Measurements from ENCODE around the gene CD164. TPM values are rescaled to one million over a fixed set of nuclear protein-coding genes. Genes with fewer than 3 reads are reported as not detected.

Gene CD164
- total RNA-seq, 1 donor from 2014 or later = 115 TPM

DNA sequence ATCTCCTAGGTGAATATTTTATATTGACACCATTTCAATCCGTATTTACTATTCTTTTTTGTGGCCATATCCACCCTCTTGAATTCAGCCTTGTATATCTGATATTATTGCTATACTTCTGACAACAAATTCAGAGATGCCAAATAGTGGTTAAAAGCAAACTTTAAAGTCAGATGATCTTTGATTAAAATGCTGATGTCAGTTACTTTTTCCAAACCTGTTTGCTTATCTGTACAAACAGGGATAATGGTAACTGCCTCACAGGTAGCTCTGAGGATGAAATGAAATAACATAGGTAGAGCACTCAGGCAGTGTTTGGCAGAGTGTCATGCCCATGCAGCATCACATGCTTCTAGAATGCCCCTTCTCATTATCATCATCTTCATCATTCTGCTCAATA, 38.9 kb upstream of the CD164 start:
- H3K9me3 ChIP-seq = no peaks in the 10 kb centered on the region
- no peaks in the 10 kb centered on the region for H3K4me1 ChIP-seq
- DNase-seq (ENCODE audit: extremely low spot score in 2 of 2) = no peak
- H3K4me3 ChIP-seq = no peak overlapping the region
- no peak overlapping the region for H3K27ac ChIP-seq
- intact Hi-C loops (cut with DNase I) = no loop called here
- no peaks in the 10 kb centered on the region for H3K27me3 ChIP-seq
- H3K36me3 ChIP-seq = no peaks in the 10 kb centered on the region
- TF ChIP-seq POLR2A (IDR thresholded peaks at IDR 0.05) = no peak
- TF ChIP-seq, protein P1, sequence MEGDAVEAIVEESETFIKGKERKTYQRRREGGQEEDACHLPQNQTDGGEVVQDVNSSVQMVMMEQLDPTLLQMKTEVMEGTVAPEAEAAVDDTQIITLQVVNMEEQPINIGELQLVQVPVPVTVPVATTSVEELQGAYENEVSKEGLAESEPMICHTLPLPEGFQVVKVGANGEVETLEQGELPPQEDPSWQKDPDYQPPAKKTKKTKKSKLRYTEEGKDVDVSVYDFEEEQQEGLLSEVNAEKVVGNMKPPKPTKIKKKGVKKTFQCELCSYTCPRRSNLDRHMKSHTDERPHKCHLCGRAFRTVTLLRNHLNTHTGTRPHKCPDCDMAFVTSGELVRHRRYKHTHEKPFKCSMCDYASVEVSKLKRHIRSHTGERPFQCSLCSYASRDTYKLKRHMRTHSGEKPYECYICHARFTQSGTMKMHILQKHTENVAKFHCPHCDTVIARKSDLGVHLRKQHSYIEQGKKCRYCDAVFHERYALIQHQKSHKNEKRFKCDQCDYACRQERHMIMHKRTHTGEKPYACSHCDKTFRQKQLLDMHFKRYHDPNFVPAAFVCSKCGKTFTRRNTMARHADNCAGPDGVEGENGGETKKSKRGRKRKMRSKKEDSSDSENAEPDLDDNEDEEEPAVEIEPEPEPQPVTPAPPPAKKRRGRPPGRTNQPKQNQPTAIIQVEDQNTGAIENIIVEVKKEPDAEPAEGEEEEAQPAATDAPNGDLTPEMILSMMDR (IDR thresholded peaks at IDR 0.05) = no peak
- TF ChIP-seq POLR2AphosphoS5 (IDR thresholded peaks at IDR 0.05; ENCODE audit: insufficient read depth in 1 of 2, low read depth in 1 of 2) = no peak

DNA sequence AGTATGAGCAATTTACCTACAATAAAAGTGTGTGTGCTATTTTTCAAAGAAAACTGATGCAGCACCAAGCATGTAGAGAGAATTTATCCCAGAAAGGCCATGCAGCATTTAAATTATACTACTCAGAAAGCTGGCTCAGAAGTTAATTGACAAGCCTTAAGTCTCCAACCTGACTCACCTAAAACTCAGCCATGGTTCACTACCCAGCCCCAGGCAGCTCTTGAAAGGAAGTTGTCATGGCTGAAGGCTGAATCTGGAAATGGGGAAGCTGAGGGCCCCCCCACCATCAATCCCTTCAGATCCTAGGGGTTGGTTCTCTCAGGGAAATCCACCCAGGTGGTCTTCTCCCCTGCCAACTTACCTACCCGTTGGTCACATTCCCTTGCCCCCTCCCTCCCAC, 38.5 kb upstream of the CD164 start:
- Histone ChIP-seq H3K9me3 (no peaks in the 10 kb centered on the region), H3K4me1 (no peaks in the 10 kb centered on the region), H3K36me3 (no peaks in the 10 kb centered on the region), H3K4me3 (no peak overlapping the region), H3K27me3 (no peaks in the 10 kb centered on the region), H3K27ac (no peak overlapping the region)
- no peak for DNase-seq (ENCODE audit: extremely low spot score in 2 of 2)
- intact Hi-C loops (cut with DNase I) = no loop called here
- TF ChIP-seq POLR2AphosphoS5 (IDR thresholded peaks at IDR 0.05; ENCODE audit: insufficient read depth in 1 of 2, low read depth in 1 of 2) = no peak

- Histone ChIP-seq H3K9me3 (no peaks in the 10 kb centered on the region), H3K4me1 (no peaks in the 10 kb centered on the region), H3K36me3 (no peaks in the 10 kb centered on the region), H3K27me3 (no peaks in the 10 kb centered on the region), H3K4me3 (no peak overlapping the region), H3K27ac (no peak overlapping the region)
- TF ChIP-seq, protein P1 (IDR thresholded peaks at IDR 0.05) = no peak
- TF ChIP-seq POLR2A (IDR thresholded peaks at IDR 0.05) (no peak), POLR2AphosphoS5 (IDR thresholded peaks at IDR 0.05; ENCODE audit: insufficient read depth in 1 of 2, low read depth in 1 of 2) (no peak)
- no peak for DNase-seq (ENCODE audit: extremely low spot score in 2 of 2)
- intact Hi-C loops (cut with DNase I) = no loop called here
These were observed 35.4 kb upstream of the CD164 start for GRCh38 chr6:109417646-109418045.

- TF ChIP-seq, protein P1 (IDR thresholded peaks at IDR 0.05) = no peak
- TF ChIP-seq POLR2A (IDR thresholded peaks at IDR 0.05) = no peak
- TF ChIP-seq POLR2AphosphoS5 (IDR thresholded peaks at IDR 0.05; ENCODE audit: insufficient read depth in 1 of 2, low read depth in 1 of 2) = no peak
- Histone ChIP-seq H3K9me3 (no peaks in the 10 kb centered on the region), H3K27me3 (no peaks in the 10 kb centered on the region), H3K27ac (no peak overlapping the region), H3K36me3 (no peaks in the 10 kb centered on the region), H3K4me1 (no peaks in the 10 kb centered on the region), H3K4me3 (no peak overlapping the region)
- intact Hi-C loops (cut with DNase I) = no loop called here
- DNase-seq (ENCODE audit: extremely low spot score in 2 of 2) = no peak
These were observed 28.8 kb upstream of the CD164 start for GRCh38 chr6:109411034-109411433.

DNA sequence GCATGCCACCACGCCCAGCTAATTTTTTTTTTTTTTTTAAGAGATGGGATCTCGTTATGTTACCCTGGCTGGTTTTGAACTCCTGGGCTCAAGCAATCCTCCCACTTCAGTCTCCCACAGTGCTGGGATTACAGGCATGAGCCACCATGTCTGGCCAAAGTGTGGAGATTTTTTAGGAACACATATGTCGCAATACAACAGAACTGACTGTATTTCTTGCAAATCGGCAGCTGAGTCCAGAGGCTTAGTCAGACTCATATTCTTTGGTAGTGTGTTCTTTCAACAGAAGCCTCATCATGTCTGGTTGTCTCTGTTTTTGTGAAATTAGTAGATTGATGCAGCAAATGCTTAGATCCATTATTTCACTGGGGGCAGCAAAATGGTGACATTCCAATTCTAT, 23.9 kb upstream of the CD164 start:
- TF ChIP-seq POLR2AphosphoS5 (IDR thresholded peaks at IDR 0.05; ENCODE audit: insufficient read depth in 1 of 2, low read depth in 1 of 2) (no peak), POLR2A (IDR thresholded peaks at IDR 0.05) (no peak)
- TF ChIP-seq, protein P1 (IDR thresholded peaks at IDR 0.05) = no peak
- Histone ChIP-seq H3K4me3 (no peak overlapping the region), H3K27me3 (no peaks in the 10 kb centered on the region), H3K4me1 (no peaks in the 10 kb centered on the region), H3K27ac (no peak overlapping the region), H3K36me3 (no peaks in the 10 kb centered on the region), H3K9me3 (no peaks in the 10 kb centered on the region)
- no peak for DNase-seq (ENCODE audit: extremely low spot score in 2 of 2)
- intact Hi-C loops (cut with DNase I) = no loop called here

DNA sequence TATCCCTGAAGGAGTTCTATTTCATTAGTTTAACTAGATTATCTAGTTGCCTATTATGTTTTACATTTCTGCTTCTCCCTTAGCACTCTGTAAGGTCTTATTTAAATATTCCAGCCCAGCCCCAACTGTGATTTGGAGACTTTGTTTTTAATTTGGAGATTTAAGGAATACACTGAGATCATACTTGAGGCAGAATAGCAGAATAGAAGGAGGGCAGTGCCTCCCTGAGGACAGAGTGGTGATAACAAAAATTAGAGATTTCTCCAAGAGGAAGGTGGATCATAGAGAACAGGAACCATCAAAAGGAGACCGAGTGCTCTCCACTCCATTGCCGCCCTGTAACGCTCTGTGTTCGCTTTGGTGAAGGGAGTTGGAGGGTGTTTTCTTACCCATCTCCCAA, 14.8 kb upstream of the CD164 start:
- no peak for TF ChIP-seq POLR2AphosphoS5 (IDR thresholded peaks at IDR 0.05; ENCODE audit: insufficient read depth in 1 of 2, low read depth in 1 of 2)
- TF ChIP-seq POLR2A (IDR thresholded peaks at IDR 0.05) = no peak
- TF ChIP-seq, protein P1 (IDR thresholded peaks at IDR 0.05) = no peak
- H3K27me3 ChIP-seq = no peaks in the 10 kb centered on the region
- H3K4me3 ChIP-seq = no peak overlapping the region
- intact Hi-C loops (cut with DNase I) = no loop called here
- H3K27ac ChIP-seq = no peak overlapping the region
- H3K36me3 ChIP-seq = no peaks in the 10 kb centered on the region
- no peaks in the 10 kb centered on the region for H3K4me1 ChIP-seq
- DNase-seq (ENCODE audit: extremely low spot score in 2 of 2) = no peak
- no peaks in the 10 kb centered on the region for H3K9me3 ChIP-seq

Data from vagina (tissue), 2 donors.